ELR (cell line): ENCODE results near the gene APOLD1.
"Not testable (repeated sequence)": the region's sequence is repeated elsewhere in the genome, so short reads cannot be mapped to it uniquely, and the experiment has no call there.

Experiments
- DNase-seq: peaks from one replicate; pipeline ENCODE4 v3.0.0-alpha.2; 2015; ENCODE audit warnings: low read depth

Gene APOLD1

GRCh38 chr12:12784911-12785814 is at the start of gene APOLD1:
APOLD1 (plus strand) TSS chr12:12785659; CDS start chr12:12785692, 33 bp downstream.
- peak; percentile 22 for DNase-seq

DNA sequence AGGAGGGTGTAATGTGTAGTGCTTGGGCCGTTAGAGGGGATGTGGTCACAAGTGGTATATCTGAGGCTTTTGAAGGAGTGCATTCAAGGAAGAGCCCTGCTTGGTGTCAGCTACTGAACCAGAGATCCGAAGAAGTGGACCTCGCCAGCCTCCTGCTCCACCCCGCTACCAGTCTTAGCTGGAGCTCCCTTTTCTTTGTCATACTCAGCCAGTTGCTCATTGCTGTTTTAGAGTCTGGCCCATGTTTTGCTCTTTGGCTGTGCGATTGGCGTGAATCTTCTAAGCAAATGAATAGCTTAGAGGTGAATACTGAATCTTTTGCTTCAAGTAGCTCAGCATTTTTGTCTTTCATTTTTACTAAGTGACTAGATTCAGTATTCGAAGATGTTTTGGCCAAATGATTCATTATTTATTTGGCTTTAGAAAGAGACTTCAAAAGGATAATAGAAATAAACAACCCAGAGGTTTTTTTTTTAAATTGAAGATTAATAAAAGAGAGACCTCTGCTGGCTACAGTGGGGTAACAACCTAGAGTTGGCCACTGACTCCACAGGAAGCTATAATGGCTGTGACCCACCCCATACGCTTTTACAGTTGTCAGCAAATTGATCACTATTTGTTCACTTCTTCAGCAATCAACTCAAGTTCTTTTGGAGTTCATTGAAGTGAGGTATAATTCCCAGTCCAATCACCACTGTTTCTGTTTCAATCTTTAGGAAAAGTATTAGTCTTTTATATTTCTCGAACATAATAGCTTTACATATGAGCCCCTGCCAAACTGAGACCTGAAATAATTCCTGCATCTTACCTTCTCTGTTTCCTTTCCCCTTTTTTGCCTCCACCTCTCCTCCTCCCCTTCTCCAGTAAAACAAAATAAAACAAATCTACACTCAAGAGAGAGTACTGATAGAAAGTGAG is 48.4 kb upstream of the APOLD1 start:
- DNase-seq = peak; percentile 88

DNA sequence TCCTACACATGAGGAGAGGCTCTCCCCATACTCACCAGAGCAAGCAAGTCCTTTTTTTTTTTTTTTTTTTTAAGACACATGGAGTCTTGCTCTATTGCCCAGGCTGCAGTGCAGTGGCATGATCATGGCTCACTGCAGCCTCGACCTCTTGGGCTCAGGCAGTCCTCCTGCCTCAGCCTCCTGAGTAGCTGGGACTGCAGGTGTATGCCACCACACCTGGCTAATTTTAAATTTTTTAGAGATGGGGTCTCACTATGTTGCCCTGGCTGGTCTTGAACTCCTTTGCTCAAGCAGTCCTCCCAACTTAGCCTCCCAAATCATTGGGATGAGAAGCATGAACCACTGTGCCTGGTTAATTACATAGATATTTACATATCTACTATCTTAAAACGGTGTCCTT is 47.3 kb upstream of the APOLD1 start:
- not testable (repeated sequence) for DNase-seq

DNA sequence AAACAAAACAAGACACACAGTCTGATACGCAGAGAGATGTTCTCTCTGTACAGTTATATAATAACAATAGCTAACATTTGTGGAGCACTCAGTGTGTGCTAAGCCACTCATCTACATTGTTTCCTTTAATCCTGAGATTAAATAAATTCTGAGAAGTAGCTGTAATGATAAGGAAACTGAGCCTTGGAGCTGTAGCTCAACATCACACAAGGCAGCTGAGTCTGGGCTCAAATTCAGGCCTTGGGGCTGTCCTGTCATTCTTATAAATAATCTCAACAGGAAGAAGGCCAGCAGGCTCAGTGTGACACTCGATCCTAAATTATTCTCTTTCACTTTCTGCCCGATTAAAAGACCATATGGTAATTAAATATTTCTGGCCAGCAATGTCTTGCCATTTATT is 43.8 kb upstream of the APOLD1 start:
- no peak for DNase-seq

DNA sequence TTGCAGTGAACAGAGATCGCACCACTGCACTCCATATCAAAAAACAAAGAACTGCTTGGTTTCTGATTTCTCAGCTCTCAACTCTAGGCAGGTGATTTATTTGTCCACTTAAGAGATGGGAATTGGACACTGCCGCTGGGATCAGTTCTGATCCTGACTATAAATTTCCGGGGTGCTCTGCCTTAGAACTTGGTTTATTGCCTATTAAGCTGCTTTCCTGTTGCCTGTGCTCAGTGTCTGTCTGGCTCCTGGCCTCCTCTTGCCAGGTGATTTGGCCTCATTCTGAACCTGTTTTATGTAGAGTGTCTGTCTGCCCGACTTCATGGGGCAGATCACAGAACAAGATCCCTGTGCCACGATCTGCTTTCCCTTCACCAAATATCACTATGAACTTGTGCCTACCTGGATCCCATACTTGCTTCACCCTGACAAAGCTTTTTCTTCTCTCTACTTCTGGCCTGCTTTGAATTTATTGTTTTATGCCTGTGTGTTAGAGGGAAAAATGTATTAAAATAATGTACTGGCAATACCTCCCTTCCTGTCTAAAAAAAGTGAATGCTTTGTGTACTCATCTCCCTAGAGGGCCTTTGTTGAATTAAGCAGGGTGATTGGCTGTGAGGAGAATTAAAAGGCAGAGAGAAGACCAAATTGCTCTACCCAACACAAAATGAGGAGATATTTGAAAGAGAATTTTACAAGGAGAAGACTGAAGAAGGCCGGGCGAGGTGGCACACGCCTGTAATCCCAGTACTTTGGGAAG is 40.7 kb upstream of the APOLD1 start:
- DNase-seq = no peak

DNA sequence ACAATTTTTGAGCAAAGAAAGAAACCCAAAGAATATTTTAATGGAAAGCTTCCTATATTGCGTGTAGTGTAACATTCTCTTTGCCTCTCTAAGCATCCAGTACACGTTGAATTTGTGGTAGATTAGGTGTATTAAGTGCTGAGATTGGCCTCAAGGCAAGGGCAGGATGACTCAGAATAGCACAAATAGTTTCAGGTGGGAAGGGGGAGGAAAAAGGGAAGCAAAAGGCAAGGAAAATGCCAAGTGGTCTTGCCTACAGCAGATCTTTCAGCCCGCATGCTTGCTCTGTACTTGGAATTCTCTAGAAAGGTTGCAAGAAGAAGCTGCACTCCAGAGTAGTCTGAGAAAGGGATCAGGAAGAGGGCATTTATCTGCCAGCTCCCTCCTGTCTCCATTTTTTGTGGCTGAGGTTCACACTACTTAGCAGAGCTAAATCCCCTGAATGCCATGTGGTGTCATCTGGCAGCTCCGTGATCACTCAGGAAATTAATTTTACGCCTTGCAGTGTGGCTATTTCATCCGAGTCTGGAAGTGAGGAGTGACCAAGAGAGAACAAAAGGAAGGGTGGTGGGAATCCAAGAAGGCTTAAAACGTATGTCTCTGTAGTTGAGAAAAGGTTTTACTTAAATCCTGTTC is 39.8 kb upstream of the APOLD1 start:
- DNase-seq = peak; percentile 18

DNA sequence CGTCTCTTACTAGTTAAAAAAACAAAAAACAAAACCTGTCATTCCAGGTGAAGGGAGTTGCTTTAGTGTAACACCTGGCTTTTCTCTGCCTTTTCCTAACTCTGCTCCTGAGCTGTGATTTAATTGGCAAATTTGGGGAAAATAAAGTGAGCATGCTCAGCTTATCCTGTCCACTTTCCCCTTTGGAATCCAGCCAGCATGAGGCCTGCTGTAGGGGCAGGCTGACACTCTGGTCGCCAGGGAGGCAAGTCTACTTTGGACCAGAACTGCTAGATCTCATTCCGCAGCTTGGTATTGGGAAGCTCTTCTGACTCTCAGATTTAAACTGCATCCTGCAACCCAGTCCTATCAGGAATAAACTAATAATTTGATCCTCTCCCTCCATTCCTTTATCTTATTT is 38.2 kb upstream of the APOLD1 start:
- no peak for DNase-seq

DNA sequence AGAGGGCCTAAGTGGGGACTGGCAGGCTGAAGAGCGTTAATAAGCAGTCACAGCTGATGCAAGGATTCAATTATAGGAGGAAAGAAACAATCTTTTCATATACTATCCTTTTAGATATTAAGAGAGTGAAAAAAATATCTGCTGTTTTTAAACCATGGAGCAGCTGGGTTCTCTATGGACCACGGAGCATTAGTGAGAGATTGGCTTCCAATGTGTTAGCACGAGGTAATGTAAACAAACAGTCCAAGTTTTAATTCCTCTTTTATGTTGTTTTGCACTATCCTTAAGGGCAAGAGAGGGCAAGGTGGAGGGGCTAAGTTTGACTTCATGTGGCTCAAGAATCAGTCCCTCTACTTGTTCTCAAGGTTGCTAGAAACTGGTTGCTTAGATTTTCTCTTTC is 37.4 kb upstream of the APOLD1 start:
- DNase-seq = no peak

GRCh38 chr12:12749433-12749832 is 36.0 kb upstream of the APOLD1 start:
- no peak for DNase-seq

DNA sequence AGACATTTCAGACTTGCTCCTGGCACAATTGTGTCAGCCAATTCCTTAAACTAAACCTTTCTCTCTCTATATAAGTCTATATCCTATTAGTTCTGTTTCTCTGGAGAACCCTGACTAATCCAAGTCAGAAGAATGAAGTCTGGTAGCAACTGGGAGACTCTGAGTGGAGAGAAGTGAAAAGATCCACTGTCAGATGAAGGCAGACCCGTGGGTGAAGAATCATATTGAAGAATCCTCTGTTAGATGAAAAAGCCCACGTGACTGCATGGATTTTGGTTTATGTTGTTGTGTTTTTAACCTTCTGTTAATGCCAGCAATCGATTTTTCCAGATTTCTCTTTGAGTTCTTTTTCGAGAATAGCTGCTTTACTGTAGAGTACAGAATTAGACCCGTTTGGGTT is 29.5 kb upstream of the APOLD1 start:
- no peak for DNase-seq

GRCh38 chr12:12757121-12757520 is 28.3 kb upstream of the APOLD1 start:
- no peak for DNase-seq

GRCh38 chr12:12759234-12759915 is 26.1 kb upstream of the APOLD1 start:
- no peak for DNase-seq

GRCh38 chr12:12764824-12765223 is 20.6 kb upstream of the APOLD1 start:
- no peak for DNase-seq

- no peak for DNase-seq
These were observed 15.2 kb upstream of the APOLD1 start for GRCh38 chr12:12770262-12770661.

DNA sequence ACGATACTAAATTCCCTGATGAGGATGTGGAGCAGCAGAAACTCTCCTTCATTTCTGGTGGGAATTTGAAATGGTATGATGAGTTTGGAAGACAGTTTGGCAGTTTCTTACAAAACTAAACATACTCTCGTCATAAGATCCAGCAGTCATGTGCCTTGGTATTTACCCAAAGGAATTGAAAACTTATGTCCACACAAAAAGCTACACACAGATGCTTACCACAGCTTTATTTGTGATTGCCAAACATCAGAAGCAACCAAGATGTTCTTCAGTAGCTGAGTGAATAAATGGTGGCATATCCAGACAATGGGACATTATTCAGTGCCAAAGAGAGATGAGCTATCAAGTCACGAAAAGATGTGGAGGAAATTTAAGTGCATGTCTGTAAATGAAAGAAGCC is 10.7 kb upstream of the APOLD1 start:
- DNase-seq = no peak

GRCh38 chr12:12776261-12776660 is 9.2 kb upstream of the APOLD1 start:
- DNase-seq = peak; percentile 26

GRCh38 chr12:12777092-12777491 is 8.4 kb upstream of the APOLD1 start:
- no peak for DNase-seq

- DNase-seq = no peak
These were observed 6.5 kb upstream of the APOLD1 start for GRCh38 chr12:12779007-12779406.

DNA sequence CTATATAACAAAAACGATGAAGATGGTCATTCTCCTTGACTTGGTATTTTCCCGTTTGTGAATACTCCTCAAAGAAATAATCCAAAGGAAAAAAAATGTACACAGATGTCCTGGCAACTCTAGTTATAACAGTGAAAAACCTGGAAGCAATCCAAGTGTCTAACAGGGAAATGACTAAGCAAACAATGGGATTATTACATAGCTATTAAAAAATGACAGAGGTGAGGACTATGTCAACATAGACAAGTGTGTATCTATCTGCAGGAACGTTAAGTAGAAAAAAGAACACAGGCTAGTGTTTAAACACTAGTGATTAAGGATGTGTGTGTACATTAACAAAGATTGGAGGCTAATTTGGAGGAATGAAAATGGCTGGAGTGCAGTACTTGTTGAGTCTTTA is 5.9 kb upstream of the APOLD1 start:
- DNase-seq = peak; percentile 95

DNA sequence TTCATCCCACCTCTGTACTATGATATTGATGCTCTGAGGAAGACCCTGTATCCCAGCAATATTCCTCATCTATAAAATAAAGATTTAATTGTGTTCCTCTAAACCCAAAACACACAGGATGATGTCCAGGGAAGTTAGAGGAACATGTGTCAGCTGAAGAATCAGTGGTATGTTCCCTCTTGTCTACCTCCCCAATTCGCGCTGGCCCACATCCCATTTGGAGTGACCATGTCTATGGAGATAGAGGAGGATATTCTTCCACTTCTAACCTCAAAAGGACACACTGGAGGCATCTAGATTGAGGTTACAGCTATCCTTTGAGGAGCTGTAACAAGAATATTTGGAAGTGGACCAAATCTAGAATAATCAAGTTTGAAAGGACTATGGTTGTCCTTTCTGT is 1.3 kb upstream of the APOLD1 start:
- DNase-seq = no peak

GRCh38 chr12:12786351-12786705 is 869 bp downstream of the APOLD1 start:
- no peak for DNase-seq
